Urothelium cell line (cell line): ENCODE data around the gene TGM2.
"Not testable (repeated sequence)": the region's sequence is repeated elsewhere in the genome, so short reads cannot be mapped to it uniquely, and the experiment has no call there.

Source experiments
- DNase-seq: peaks from one replicate; pipeline ENCODE4 v3.0.0; 2011; ENCODE audit warnings: low spot score, mixed read lengths
- FAIRE-seq: peaks from 2 replicates; lab custom pipeline; 2011; peaks lifted over from hg19 to GRCh38; lab: Jason Lieb, UNC

The TGM2 gene

DNA sequence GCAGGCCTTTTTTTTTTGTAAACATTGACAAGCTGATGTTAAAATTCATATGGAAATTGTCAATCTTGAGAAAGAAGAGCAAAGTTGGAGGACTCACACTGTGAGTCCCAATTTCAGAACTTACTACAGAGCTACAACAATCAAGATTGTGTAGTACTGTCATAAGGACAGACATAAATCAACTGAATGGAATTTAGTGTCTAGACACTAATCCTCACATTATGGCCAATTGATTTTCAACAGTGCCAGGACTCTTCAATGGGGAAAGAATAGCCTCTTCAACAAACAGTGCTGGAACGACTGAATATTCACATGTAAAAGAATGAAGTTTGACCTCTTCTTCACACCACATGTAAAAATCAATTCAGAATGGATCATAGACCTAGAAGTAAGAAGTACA is 60.8 kb downstream of the TGM2 start:
- DNase-seq = no peak
- no peak for FAIRE-seq

DNA sequence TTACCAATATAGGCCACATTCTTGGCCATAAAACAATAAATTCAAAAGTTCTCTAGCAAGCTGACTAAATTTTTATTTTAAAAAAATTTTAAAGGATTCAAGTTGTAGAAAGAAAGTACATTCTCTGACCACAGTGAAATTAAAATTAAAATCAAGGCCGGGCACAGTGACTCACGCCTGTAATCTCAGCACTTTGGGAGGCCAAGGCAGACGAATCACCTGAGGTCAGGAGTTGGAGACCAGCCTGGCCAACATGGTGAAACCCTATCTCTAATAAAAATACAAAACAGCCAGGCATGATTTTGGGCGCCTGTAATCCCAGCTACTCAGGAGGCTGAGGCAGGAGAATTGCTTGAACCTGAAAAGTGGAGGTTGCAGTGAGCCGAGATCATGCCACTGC is 62.9 kb downstream of the TGM2 start:
- FAIRE-seq, DNase-seq: not testable (repeated sequence)

DNA sequence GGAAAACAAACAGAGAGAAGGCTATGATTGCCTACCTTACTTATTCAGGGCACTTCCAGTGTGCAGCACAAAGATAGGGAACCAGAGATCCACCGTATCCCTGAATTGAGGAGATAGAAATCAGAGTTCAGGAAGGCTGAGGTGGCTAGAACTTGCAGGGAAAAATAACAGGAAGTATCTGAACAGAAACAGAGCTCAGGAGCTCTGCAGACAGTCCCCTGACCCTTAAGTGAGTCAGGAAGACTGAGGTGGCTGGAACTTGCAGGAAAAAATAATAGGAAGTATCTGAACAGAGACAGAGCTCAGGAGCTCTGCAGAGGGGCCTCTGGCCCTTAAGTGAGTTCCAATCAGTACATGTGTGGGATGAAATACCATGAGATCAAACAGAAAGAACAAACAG is 66.1 kb downstream of the TGM2 start:
- FAIRE-seq = no peak
- DNase-seq = no peak

DNA sequence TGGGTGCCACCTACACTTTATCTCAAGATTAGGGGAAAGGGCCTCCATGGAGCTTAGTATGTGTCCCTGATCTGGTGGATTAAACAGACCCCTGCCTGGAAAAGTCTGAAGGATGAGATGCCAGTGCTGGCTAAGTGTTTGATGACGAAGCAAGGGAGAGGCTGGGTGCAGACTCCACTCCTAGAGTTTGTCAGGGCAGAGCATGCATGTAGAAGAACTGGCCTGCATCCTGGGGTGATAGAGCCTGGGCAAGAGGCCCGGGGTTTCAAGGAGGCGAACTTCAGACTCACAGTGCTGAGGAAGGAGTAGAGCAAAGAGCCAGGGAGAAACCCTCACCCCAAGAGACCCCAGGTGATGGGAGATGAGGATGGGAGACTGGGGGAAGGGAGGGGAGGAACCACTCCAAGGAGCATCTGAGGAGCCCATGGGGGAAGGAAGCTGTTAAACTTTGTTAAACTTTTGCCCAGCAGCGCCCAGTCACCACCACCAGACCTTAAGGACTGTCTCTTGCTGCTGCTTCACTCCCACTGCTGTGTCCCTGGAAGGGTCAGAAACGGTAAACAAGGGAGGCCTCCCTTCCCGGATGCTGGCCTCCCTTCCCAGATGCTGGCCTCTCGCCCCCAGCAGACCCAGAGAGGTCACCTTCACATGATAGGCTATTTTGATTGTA is 69.9 kb downstream of the TGM2 start:
- FAIRE-seq = no peak
- no peak for DNase-seq

DNA sequence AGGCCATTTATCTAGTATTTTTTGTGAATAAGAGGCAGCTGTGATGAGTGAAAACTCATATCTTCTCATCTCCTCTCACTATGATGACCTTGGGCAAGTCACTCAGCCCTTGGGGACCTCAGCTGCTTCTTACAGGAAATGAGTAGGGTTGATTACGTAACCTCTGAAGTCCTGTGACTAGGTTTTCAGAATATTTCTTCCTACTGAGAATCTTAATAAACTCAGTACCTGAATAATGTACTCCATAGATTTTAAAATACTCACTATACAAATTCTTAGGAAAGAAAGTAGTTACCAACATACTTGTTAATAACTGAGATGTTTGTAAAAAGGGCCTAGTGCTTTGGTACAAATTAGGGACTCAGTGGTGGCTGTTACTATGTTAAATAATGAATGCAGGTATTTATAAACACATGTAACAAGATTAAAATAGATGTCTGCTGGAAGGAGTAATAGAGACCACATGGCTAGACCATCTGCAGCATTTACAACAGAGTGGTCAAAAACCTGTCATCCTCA is 70.6 kb downstream of the TGM2 start:
- FAIRE-seq (no peak), DNase-seq (peak; percentile 42)

DNA sequence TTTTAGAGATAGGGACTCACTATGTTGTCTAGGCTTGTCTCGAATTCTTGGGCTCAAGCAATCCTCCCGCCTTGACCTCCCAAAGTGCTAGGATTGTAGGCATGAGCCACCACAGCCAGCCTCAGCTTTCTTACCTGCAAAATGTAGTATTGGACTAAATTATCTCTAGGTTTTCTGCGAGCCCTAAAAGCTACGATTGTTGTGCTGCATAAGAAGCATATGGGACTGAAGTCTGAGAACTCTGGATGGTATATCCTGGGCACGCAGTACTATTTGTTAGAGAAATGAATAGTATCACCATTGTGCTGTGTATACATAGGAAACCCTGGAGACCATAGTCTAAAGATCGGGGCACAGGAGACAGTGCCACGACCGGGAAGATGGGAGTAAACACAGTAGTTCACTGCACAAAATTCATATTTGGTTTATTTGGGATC is 71.4 kb downstream of the TGM2 start:
- DNase-seq = no peak
- FAIRE-seq = no peak

DNA sequence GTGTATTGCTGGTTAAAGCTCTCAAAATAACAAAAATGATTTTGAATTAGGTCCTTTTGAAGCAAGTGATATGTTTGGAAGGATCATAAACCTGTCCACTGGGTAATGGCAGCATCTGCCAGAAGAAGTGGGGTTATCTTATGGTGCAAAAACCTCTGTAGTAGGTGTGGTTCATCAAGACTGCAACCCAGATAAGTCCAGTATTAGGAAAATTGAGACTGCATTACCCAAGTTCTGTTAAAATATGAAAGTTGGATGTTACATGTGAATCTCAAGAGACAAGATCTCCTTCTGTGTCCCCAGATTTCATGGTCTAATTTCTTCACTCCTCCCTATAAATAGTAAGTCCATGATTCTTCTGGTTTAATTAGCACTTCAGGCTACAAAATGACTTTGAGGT is 72.2 kb downstream of the TGM2 start:
- FAIRE-seq (no peak), DNase-seq (no peak)

DNA sequence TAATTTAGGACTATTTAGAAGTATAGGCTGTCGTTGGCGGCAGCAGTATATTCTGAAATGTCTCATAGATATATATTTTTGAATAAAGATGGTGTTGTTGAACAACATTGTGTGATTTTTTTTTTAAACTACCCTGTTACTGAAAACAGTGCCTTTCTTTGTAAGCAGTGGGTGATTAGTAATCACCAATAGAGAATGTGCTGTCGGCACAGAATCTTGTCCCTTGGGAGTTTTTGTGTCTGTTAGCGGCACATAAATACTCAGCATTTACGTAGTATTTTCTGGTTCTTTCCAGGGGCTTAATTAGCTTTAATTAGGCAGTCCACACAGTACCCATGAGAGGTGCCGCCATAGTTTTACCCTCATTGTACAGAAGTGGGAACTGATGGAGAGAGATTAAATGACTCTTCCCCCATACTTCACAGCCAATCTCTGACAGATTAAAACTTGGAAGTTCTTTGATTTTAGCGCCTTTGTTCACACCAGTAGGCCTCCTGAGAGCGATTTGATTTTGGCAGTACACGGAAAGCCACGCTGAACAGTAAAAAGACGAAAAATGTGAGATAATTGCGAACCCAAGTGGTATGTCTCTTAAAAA is 72.7 kb downstream of the TGM2 start:
- DNase-seq (no peak), FAIRE-seq (no peak)

DNA sequence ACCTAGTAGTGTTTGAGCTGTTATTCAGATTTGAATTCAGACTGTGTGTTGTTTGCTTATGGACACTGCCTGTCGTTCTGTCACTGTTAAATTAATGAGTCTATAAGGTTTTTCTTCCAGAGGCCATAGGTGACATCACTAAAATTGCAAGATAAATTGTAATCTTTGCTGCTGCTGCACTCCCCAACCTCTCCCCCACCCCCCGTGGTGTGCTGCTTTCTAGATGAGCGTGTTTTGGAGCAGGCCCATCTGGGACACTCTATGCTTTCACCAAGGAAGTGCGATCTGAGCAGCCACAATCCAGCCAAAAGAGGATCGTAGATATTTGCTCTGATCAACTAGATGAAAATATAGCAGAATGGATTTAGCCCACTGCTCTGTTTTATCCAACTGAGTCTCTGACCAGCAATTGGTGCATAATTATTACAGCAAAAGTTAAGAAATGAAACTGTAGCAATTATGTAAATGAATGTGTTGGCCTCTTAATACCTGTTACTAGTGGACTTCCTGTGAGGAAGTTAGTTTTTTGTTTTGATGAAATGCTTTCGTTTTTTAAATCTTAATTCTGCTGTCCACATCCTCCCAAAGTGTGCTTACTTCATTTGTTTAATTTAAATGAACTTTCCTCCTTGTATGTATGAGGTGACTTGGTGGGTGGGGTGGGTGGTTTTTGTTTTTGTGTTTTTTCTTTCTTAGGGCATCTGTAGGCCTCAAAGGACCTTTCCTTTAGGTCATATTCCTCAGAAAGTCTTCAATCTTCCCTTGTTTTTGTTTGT is 73.4 kb downstream of the TGM2 start:
- DNase-seq (no peak), FAIRE-seq (no peak)

DNA sequence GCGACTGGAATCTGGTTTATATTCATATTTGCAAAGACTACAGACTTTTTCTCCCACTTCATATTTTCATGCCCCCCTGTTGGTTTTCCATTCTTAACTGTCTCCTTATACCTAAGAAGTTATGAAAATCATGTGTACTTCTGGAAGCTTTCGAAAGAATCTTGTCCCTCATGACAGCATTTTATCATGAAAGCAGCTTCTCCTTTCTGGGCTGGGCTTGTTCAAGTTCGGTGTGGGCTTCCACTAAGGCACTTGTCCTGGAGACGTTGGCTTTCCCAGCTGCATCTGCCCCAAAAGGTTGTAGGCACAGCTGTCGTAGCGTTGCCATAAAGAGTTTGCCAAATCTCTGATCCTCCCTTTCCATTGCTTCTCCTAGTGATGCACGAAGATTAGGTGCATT is 75.0 kb downstream of the TGM2 start:
- FAIRE-seq (no peak), DNase-seq (no peak)

DNA sequence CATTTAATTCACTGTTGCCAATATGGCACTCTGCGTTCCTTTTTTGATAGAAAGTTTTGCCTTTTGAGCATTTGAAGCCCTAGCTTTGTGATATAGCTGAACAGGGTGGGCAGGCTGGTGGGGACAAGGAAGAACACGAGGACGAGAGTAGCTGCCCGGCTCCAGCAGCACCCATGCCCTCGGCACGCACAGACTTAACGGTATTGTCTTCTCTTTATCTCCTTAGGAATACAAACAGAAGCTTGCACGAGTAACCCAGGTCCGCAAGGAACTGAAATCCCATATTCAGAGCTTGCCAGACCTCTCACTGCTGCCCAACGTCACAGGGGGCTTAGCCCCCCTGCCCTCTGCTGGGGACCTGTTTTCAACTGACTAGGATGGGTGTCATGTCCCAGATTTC is 75.6 kb downstream of the TGM2 start:
- no peak for DNase-seq
- FAIRE-seq = no peak

DNA sequence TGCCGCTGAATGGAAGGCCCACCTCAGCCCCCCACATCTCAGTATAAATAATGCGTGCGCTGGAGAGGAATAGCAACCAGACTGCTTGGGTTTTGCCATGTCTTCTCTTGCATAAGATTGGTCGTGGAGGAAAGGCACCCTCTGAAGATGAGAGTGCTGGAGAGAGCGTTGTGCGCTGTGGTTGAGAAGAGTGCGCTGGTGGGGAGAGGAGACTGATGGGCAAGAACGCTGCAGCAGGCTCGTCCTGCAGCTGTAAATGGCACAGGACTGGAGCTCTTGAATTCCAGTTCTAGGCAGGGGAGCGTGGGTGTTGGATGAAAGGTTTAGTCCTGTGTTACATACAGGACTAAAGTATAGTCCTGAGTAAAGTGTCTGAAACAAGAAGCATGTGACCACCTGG is 80.0 kb downstream of the TGM2 start:
- FAIRE-seq (no peak), DNase-seq (no peak)

DNA sequence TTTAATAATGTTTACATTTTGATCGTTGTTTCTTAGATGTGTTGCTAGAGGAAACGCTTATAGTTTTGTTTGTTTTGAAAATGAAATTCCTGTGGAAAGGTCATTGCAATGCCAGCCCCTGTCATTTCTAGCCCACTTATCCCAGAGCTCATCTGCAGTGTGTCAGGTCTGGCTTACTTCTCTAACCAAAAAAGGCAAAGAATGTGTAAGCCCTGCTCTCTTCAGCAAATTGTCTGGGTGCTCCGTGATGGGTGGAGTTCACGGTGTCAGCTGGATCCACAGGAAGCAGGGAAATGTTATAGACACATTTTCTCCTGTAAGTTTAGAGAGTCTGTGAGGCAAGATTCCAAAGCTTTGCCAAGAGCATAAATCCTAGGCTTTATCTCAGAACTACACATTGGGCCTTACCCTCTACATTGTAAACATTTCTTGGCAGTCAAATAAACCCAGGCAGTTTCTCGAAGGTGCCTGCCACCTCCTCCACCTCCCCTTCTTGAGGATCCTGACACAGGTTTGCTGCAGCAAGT is 80.6 kb downstream of the TGM2 start:
- FAIRE-seq (no peak), DNase-seq (no peak)

DNA sequence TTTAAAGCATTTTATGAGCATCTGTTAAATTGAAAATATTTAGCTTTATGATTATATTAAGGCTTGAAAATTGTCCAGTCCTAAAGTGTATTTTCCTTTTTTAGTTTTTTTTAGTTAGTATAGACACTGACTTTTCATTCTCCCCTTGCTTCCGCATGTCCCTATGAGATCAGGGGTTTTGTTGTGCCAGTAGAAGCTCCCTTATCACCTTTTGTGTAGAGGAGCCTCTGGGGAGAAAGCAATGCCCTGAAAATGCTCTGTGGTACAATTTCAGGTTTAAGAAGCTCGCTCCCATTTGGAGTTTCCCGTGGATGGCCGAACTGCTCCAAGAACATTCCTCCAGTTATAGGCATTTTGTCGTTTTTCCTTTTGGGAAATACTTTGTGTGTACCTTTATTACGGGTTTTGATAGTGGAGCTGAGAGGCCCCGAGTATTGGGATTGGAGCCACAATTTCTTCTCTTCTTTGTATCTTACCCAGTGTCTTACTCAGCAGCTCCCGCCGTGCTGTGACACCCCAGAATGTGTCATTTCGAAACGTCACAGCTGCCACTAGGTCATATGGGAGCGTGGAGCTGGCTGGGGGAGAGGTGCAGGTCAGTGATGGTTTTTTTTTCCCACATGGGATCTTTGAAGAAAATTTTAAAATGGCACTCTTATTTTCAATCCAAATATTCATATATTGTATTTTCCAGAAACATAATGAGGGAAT is 81.6 kb downstream of the TGM2 start:
- DNase-seq (no peak), FAIRE-seq (no peak)

DNA sequence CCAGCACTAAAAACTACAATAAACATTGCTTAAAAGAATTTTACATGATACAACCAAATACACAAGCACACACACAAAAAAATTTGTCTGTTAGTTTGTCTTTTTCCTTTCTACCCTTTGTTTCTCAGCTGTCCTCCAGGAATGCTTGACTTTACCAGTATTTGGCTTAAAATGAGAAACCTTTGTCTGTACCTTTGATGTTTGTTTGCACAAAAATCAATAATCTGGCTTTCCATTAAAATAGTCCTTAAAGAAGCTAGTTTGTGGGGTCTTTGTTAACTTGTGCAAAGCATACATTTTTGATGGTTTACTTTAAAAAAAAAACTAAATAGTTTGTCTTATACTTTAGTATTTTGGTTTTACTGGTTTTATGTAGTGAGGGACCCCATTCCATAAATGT is 82.2 kb downstream of the TGM2 start:
- FAIRE-seq (no peak), DNase-seq (no peak)

DNA sequence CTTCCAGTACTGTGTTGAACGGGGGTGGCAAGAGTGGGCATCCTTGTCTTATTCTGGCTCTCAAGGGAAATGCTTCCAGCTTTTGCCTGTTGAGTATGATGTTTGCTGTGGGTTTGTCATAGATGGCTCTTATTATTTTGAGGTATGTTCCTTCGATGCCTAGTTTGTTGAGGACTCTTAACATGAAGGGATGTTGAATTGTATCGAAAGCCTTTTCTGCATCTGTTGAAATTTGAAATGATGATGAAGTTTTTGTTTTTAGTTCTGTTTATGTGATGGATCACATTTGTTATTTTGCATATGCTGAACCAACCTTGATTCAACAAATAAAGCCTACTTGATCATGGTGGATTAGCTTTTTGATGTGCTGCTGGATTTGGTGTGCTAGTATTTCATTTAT is 83.5 kb downstream of the TGM2 start:
- no peak for FAIRE-seq
- no peak for DNase-seq

DNA sequence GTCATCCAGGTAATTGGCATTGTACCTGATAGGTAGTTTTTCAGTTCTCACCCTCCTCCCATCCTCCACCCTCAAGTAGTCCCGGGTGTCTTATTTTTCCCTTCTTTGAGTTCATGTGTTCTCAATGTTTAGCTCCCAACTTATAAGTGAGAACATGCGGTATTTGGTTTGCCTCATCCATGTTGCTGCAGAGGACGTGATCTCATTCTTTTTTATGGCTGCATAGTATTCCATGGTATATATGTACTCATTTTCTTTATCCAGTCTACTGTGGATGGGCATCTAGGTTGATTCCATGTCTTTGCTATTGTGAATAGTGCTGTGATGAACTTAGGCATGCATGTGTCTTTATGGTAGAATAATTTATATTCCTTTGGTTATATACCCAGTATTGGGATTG is 85.7 kb downstream of the TGM2 start:
- DNase-seq (no peak), FAIRE-seq (no peak)

DNA sequence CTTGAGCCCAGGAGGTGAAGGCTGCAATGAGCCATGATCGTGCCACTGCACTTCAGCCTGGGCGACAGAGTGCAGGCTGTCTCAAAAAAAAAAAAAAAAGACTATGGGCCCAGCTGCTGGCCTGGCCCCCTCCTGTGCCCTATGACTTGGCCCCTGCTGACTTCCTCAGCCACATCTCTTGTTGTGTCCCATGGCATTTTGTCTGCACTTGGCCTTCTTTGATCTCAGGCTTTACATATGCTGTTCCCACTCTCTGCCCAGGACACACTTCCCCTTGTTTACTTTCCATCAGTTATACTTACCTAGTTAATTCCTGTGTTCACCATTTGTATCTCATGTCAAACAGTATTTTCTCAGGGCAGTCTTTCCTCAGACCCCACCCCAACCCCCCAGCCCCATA is 87.0 kb downstream of the TGM2 start:
- no peak for DNase-seq
- no peak for FAIRE-seq
